ENCODE data around the gene ARL6IP4. TPM values are rescaled to one million over a fixed set of nuclear protein-coding genes. Genes with fewer than 3 reads are reported as not detected.

Gene ARL6IP4
- polyA plus RNA-seq, 3 donors, result 152 to 268 (median 167) TPM

- Mint-ChIP-seq H3K36me3 (peaks cover 2 to 4% of the 10 kb centered on the region in 2 donors), H3K27ac (peak overlapping the region in 1 of 7 donors; percentile 48), H3K4me3 (no peak overlapping the region), H3K4me1 (peaks cover 25% of the 10 kb centered on the region), H3K27me3 (ENCODE audit: low read depth in 3 of 3) (peaks cover 0 to 2% (median 0%) of the 10 kb centered on the region in 3 donors), H3K9me3 (no peaks in the 10 kb centered on the region)
- H4K20me1 ChIP-seq (ENCODE audit: insufficient read depth, low read length), result peaks cover 7% of the 10 kb centered on the region
- H3K27ac ChIP-seq (ENCODE audit: low read depth in 1 of 2, low read length in 2 of 2), result no peak overlapping the region
- no peaks in the 10 kb centered on the region for H3K27me3 ChIP-seq (ENCODE audit: control insufficient read depth in 2 of 2, insufficient read depth in 2 of 2, low read length in 2 of 2)
- no peaks in the 10 kb centered on the region for H3K9me3 ChIP-seq (replicated peaks in 1 of 2; ENCODE audit: control insufficient read depth in 1 of 2, insufficient read depth in 1 of 2, low read length in 2 of 2)
- 94% methylated on average over 7 of the region's 13 CpGs for WGBS (ENCODE audit: insufficient coverage)
- no peak overlapping the region for H3K4me3 ChIP-seq (replicated peaks in 1 of 3; ENCODE audit: low read depth in 2 of 3, low read length in 3 of 3)
- H3K4me2 ChIP-seq (replicated peaks; ENCODE audit: extremely low read depth, low read length, poor library complexity, severe bottlenecking), result no peak overlapping the region
- intact Hi-C loops (cut with micrococcal nuclease), result no loop called here
- no peak for TF ChIP-seq CTCF (IDR thresholded peaks at IDR 0.05)
- no peak for DNase-seq
- H3K4me1 ChIP-seq (ENCODE audit: control insufficient read depth in 1 of 2, insufficient read depth in 2 of 2, low read length in 2 of 2), result peaks cover 25 to 26% of the 10 kb centered on the region in 2 donors
- H3K9ac ChIP-seq (ENCODE audit: insufficient read depth, low read length, poor library complexity, severe bottlenecking), result no peak overlapping the region
- no peaks in the 10 kb centered on the region for H3K79me2 ChIP-seq (ENCODE audit: insufficient read depth, low read length)
- no peak overlapping the region for H2AFZ ChIP-seq (ENCODE audit: insufficient read depth, low read depth, low read length, poor library complexity, severe bottlenecking)
- peaks cover 2% of the 10 kb centered on the region in 2 donors for H3K36me3 ChIP-seq (replicated peaks in 1 of 2; ENCODE audit: control insufficient read depth in 1 of 2, insufficient read depth in 2 of 2, low read length in 2 of 2)
Measured at GRCh38 chr12:122988036-122988435, 7.6 kb downstream of the ARL6IP4 start.

GRCh38 chr12:122988612-122989212, 8.2 kb downstream of the ARL6IP4 start:
- Mint-ChIP-seq H3K36me3 (no peaks in the 10 kb centered on the region), H3K4me3 (no peak overlapping the region), H3K9me3 (no peaks in the 10 kb centered on the region), H3K4me1 (peaks cover 19% of the 10 kb centered on the region), H3K27me3 (ENCODE audit: low read depth in 3 of 3) (peaks cover 0 to 2% (median 0%) of the 10 kb centered on the region in 3 donors), H3K27ac (peak overlapping the region in 1 of 7 donors; percentile 54)
- WGBS (ENCODE audit: insufficient coverage), result 97% methylated on average over 20 of the region's 21 CpGs
- no peak overlapping the region for H3K4me2 ChIP-seq (replicated peaks; ENCODE audit: extremely low read depth, low read length, poor library complexity, severe bottlenecking)
- H3K9me3 ChIP-seq (replicated peaks in 1 of 2; ENCODE audit: control insufficient read depth in 1 of 2, insufficient read depth in 1 of 2, low read length in 2 of 2), result no peaks in the 10 kb centered on the region
- intact Hi-C loops (cut with micrococcal nuclease), result no loop called here
- H3K27me3 ChIP-seq (ENCODE audit: control insufficient read depth in 2 of 2, insufficient read depth in 2 of 2, low read length in 2 of 2), result no peaks in the 10 kb centered on the region
- H3K27ac ChIP-seq (ENCODE audit: low read depth in 1 of 2, low read length in 2 of 2), result no peak overlapping the region
- H3K36me3 ChIP-seq (replicated peaks in 1 of 2; ENCODE audit: control insufficient read depth in 1 of 2, insufficient read depth in 2 of 2, low read length in 2 of 2), result no peaks in the 10 kb centered on the region
- H4K20me1 ChIP-seq (ENCODE audit: insufficient read depth, low read length), result peaks cover under 1% of the 10 kb centered on the region
- H3K4me3 ChIP-seq (replicated peaks in 1 of 3; ENCODE audit: low read depth in 2 of 3, low read length in 3 of 3), result no peak overlapping the region
- H3K9ac ChIP-seq (ENCODE audit: insufficient read depth, low read length, poor library complexity, severe bottlenecking), result no peak overlapping the region
- peaks cover 18 to 19% of the 10 kb centered on the region in 2 donors for H3K4me1 ChIP-seq (ENCODE audit: control insufficient read depth in 1 of 2, insufficient read depth in 2 of 2, low read length in 2 of 2)
- no peak overlapping the region for H2AFZ ChIP-seq (ENCODE audit: insufficient read depth, low read depth, low read length, poor library complexity, severe bottlenecking)
- DNase-seq, result no peak
- no peaks in the 10 kb centered on the region for H3K79me2 ChIP-seq (ENCODE audit: insufficient read depth, low read length)
- TF ChIP-seq CTCF (IDR thresholded peaks at IDR 0.05), result no peak

Measured in CD14-positive monocyte (primary cell).